HCT116 (cell line): Measurements from ENCODE around the gene GRIK1.

Source experiments
- ATF3 ChIP-seq: IDR thresholded peaks from 2 replicates; pipeline ENCODE4 v1.6.1; 2012
- CTCF ChIP-seq, 3 experiments: fragments of 200-600 bp in 1 of 3; sonication (generic) in 1 of 3; IDR thresholded peaks in 2 of 3; conservative IDR thresholded peaks in 1 of 3; 2 replicates each; pipeline ENCODE4 v1.5.1; 2012 to 2017; ENCODE audit warnings: low read depth in 2 of 3, low read length in 2 of 3, antibody characterized with exemption in 1 of 3, borderline replicate concordance in 1 of 3, control low read depth in 1 of 3, mild to moderate bottlenecking in 1 of 3, mixed read lengths in 1 of 3, mixed run types in 1 of 3, moderate library complexity in 1 of 3; ENCODE audit not compliant: insufficient read depth in 1 of 3
- ELF1 ChIP-seq: IDR thresholded peaks from 2 replicates; pipeline ENCODE4 v1.6.1; 2012; ENCODE audit warnings: low read depth, borderline replicate concordance
- EZH2 ChIP-seq: fragments of 200-600 bp; sonication (generic); IDR thresholded peaks from 2 replicates; pipeline ENCODE4 v1.6.1; 2017; ENCODE audit warnings: antibody characterized with exemption, mixed run types
- POLR2A ChIP-seq: IDR thresholded peaks from 2 replicates; pipeline ENCODE4 v1.7.0; 2011; ENCODE audit warnings: borderline replicate concordance; ENCODE audit not compliant: insufficient read depth, insufficient read length; ENCODE audit errors: extremely low read depth
- POLR2AphosphoS5 ChIP-seq: IDR thresholded peaks from 2 replicates; pipeline ENCODE4 v1.6.1; 2011; ENCODE audit warnings: mild to moderate bottlenecking, low read depth, low read length, moderate library complexity
- SRF ChIP-seq: IDR thresholded peaks from 2 replicates; pipeline ENCODE4 v1.6.1; 2012; ENCODE audit warnings: low read depth
- ZBTB33 ChIP-seq: IDR thresholded peaks from 2 replicates; pipeline ENCODE4 v1.6.1; 2011; ENCODE audit warnings: mild to moderate bottlenecking, low read length, moderate library complexity; ENCODE audit not compliant: insufficient replicate concordance; ENCODE audit errors: extremely low read depth
- ZNF274 ChIP-seq: fragments of 200-500 bp; sonication (Bioruptor generic); IDR thresholded peaks from 2 replicates; pipeline ENCODE4 v1.6.1; 2014; ENCODE audit warnings: mild to moderate bottlenecking, low read depth, low read length, inconsistent platforms
- TF ChIP-seq, protein P1 (sequence below): IDR thresholded peaks from 2 replicates; pipeline ENCODE4 v1.6.1; 2012

- TF ChIP-seq SRF, result no peak
- TF ChIP-seq ATF3, result no peak
- TF ChIP-seq ELF1, result no peak
- TF ChIP-seq POLR2A, result no peak
- TF ChIP-seq EZH2, result no peak
- no peak for TF ChIP-seq ZNF274
- no peak for TF ChIP-seq CTCF (IDR thresholded peaks at IDR 0.05 in 2 of 3, conservative IDR thresholded peaks at IDR 0.05 in 1 of 3; ENCODE audit: borderline replicate concordance in 1 of 3, insufficient read depth in 1 of 3, low read depth in 2 of 3, low read length in 2 of 3)
- TF ChIP-seq POLR2AphosphoS5, result no peak
- TF ChIP-seq ZBTB33, result no peak
- TF ChIP-seq, protein P1, sequence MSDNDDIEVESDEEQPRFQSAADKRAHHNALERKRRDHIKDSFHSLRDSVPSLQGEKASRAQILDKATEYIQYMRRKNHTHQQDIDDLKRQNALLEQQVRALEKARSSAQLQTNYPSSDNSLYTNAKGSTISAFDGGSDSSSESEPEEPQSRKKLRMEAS, result no peak
Measured at GRCh38 chr21:29716753-29717152, 223.0 kb downstream of the GRIK1 start.
